SU-DHL-6 (cell line): ENCODE results near the gene SPAG8.
A peak's percentile ranks its signal among the peaks of the same experiment; 100 is the strongest.

Experiments used
- H2AFZ ChIP-seq: fragments of 200-600 bp; sonication (generic); 2 replicates; pipeline ENCODE4 v1.6.1; 2014; ENCODE audit warnings: low read depth, mild to moderate bottlenecking, moderate library complexity, mixed read lengths, antibody characterized with exemption, low read length; ENCODE audit not compliant: severe bottlenecking
- H3F3A ChIP-seq: fragments of 200-600 bp; shearing (Covaris generic); 2 replicates; pipeline ENCODE4 v1.6.0; 2016; ENCODE audit warnings: antibody characterized with exemption, mild to moderate bottlenecking; ENCODE audit not compliant: insufficient read depth
- H3K27ac ChIP-seq: fragments of 200-600 bp; sonication (generic); 2 replicates; pipeline ENCODE4 v1.5.1; 2016; ENCODE audit warnings: low read depth, mild to moderate bottlenecking, low read length, moderate library complexity, mixed read lengths
- H3K27me3 ChIP-seq: fragments of 200-600 bp; sonication (generic), shearing (Covaris generic); 2 replicates; pipeline ENCODE4 v1.6.0; 2014; ENCODE audit warnings: mild to moderate bottlenecking, low read length
- H3K36me3 ChIP-seq: fragments of 200-600 bp; sonication (generic); 2 replicates; pipeline ENCODE4 v1.6.1; 2014; ENCODE audit warnings: mild to moderate bottlenecking, low read length, mixed read lengths
- H3K4me2 ChIP-seq: fragments of 300-600, 200-600 bp; shearing (Covaris generic), sonication (generic); 2 replicates; pipeline ENCODE4 v1.6.0; 2014; ENCODE audit warnings: low read length, low read depth, mild to moderate bottlenecking; ENCODE audit not compliant: poor library complexity, severe bottlenecking
- H3K4me3 ChIP-seq: fragments of 200-600 bp; sonication (generic); 2 replicates; pipeline ENCODE4 v1.5.1; 2014; ENCODE audit warnings: antibody characterized with exemption, low read length, mild to moderate bottlenecking, mixed read lengths; ENCODE audit not compliant: insufficient read depth, poor library complexity, severe bottlenecking
- H3K79me2 ChIP-seq: fragments of 200-600 bp; sonication (generic); 2 replicates; pipeline ENCODE4 v1.6.1; 2014; ENCODE audit warnings: mild to moderate bottlenecking, low read length, moderate library complexity; ENCODE audit not compliant: insufficient read depth
- H3K9ac ChIP-seq: fragments of 200-600 bp; sonication (generic); 2 replicates; pipeline ENCODE4 v1.7.0; 2014; ENCODE audit warnings: mild to moderate bottlenecking, low read length
- H3K9me2 ChIP-seq: fragments of 200-600 bp; sonication (generic); replicated peaks from 2 replicates; pipeline ENCODE4 v1.6.1; 2014; ENCODE audit warnings: low read length; ENCODE audit not compliant: insufficient read depth
- H3K9me3 ChIP-seq: fragments of 200-600 bp; sonication (generic); 2 replicates; pipeline ENCODE4 v1.6.1; 2014; ENCODE audit warnings: low read length, mixed read lengths; ENCODE audit not compliant: insufficient read depth
- H4K20me1 ChIP-seq: fragments of 200-600 bp; sonication (generic); 2 replicates; pipeline ENCODE4 v1.6.1; 2014; ENCODE audit warnings: low read depth, mild to moderate bottlenecking, antibody characterized with exemption, low read length, moderate library complexity, mixed read lengths
- CTCF ChIP-seq: fragments of 200-600 bp; sonication (generic); IDR thresholded peaks from one replicate; pipeline ENCODE4 v1.5.1; 2017; ENCODE audit warnings: antibody characterized with exemption, mild to moderate bottlenecking, low read length, moderate library complexity; ENCODE audit not compliant: insufficient read depth, poor library complexity, severe bottlenecking
- EZH2phosphoT487 ChIP-seq: fragments of 200-600 bp; sonication (generic), shearing (Covaris generic); conservative IDR thresholded peaks from 2 replicates; pipeline ENCODE4 v1.6.1; 2018; ENCODE audit warnings: mild to moderate bottlenecking, antibody characterized with exemption, low read length, moderate library complexity, mixed read lengths

The SPAG8 gene

GRCh38 chr9:35836595-35836994 is 24.5 kb upstream of the SPAG8 start:
- no peak for TF ChIP-seq CTCF
- no peak for TF ChIP-seq EZH2phosphoT487
- Histone ChIP-seq H3K36me3 (no peaks in the 10 kb centered on the region), H3K4me3 (no peak overlapping the region), H3K9me2 (no peaks in the 10 kb centered on the region), H3K27me3 (no peaks in the 10 kb centered on the region), H2AFZ (no peak overlapping the region), H3F3A (no peaks in the 10 kb centered on the region), H3K79me2 (no peaks in the 10 kb centered on the region), H4K20me1 (no peaks in the 10 kb centered on the region), H3K9me3 (no peaks in the 10 kb centered on the region), H3K9ac (no peak overlapping the region), H3K4me2 (no peak overlapping the region), H3K27ac (no peak overlapping the region)

GRCh38 chr9:35835766-35836165 is 23.7 kb upstream of the SPAG8 start:
- H3K4me2 ChIP-seq, result no peak overlapping the region
- TF ChIP-seq CTCF, result no peak
- no peak for TF ChIP-seq EZH2phosphoT487

DNA sequence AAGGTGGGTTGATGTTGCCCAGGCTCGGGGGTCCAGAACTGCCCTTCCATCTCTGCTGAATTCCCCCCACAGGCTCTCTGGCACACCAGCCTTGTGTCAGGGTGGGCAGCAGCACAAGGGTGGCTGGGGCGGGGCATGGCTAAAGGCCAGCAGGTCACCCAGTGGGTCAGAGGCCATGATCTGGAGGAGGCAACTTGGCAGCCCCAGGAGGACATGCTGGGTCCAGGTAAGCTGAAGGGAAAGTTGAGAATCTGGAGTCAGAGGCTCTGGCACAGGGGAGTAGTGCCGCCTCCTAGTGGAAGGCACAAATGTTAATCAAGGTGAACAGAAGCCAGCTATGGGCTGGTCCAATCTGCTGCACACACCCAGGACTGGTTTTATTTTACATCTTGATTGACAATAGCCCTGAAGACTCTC is 23.2 kb upstream of the SPAG8 start:
- H3K4me2 ChIP-seq, result no peak overlapping the region
- no peak overlapping the region for H3K9ac ChIP-seq
- no peaks in the 10 kb centered on the region for H3K27me3 ChIP-seq
- H4K20me1 ChIP-seq, result no peaks in the 10 kb centered on the region
- no peaks in the 10 kb centered on the region for H3K36me3 ChIP-seq
- no peaks in the 10 kb centered on the region for H3K9me3 ChIP-seq
- TF ChIP-seq CTCF (peak; percentile 49), EZH2phosphoT487 (no peak)
- no peaks in the 10 kb centered on the region for H3K79me2 ChIP-seq
- no peak overlapping the region for H3K4me3 ChIP-seq
- H3K27ac ChIP-seq, result no peak overlapping the region
- H2AFZ ChIP-seq, result no peak overlapping the region
- H3F3A ChIP-seq, result no peaks in the 10 kb centered on the region
- H3K9me2 ChIP-seq, result no peaks in the 10 kb centered on the region

More at GRCh38 chr9:35835766-35836165, 23.7 kb upstream of the SPAG8 start:
- Histone ChIP-seq H3F3A (no peaks in the 10 kb centered on the region), H4K20me1 (no peaks in the 10 kb centered on the region), H3K4me3 (no peak overlapping the region), H3K9ac (no peak overlapping the region), H2AFZ (no peak overlapping the region), H3K9me3 (no peaks in the 10 kb centered on the region), H3K27ac (no peak overlapping the region), H3K9me2 (no peaks in the 10 kb centered on the region), H3K27me3 (no peaks in the 10 kb centered on the region), H3K79me2 (no peaks in the 10 kb centered on the region), H3K36me3 (no peaks in the 10 kb centered on the region)
